Activated CD4-positive, CD25-positive, alpha-beta regulatory T cell treated with anti-CD3 and anti-CD28 coated beads, Interleukin-2, amount 50 U/mL, for 24 hours (primary cell): ENCODE data around the gene P2RY8.
"Not testable (repeated sequence)": the region's sequence is repeated elsewhere in the genome, so short reads cannot be mapped to it uniquely, and the experiment has no call there.

Source experiments
- ATAC-seq, 2 donors: fragments of 150-1000 bp; cut with Tn5 transposase; one replicate each; pipeline ENCODE4 v1.10.0; 2021; ENCODE audit warnings: mild to moderate bottlenecking in 1 of 2, moderate library complexity in 1 of 2

Gene P2RY8

GRCh38 chrX:1537031-1537715 is at the start of gene P2RY8:
Gene P2RY8 (minus strand): TSS chrX:1537185. CDS start chrX:1466558, 70,627 bp downstream.
- peak; percentile 86 for ATAC-seq

- ATAC-seq = no peak
These were observed 47.4 kb upstream of the P2RY8 start for GRCh38 chrX:1584237-1585011.

- peak; percentile 92 to 96 for ATAC-seq
These were observed 45.9 kb upstream of the P2RY8 start for GRCh38 chrX:1582686-1583437.

- ATAC-seq = peak in 1 of 2 donors; percentile 44
These were observed 44.1 kb upstream of the P2RY8 start for GRCh38 chrX:1581132-1581531.

- no peak for ATAC-seq
These were observed 41.7 kb upstream of the P2RY8 start for GRCh38 chrX:1578511-1579173.

GRCh38 chrX:1577845-1578244 is 40.9 kb upstream of the P2RY8 start:
- no peak for ATAC-seq

- ATAC-seq = peak in 1 of 2 donors; percentile 49
These were observed 39.4 kb upstream of the P2RY8 start for GRCh38 chrX:1576201-1576992.

- not testable (repeated sequence) for ATAC-seq
These were observed 37.2 kb upstream of the P2RY8 start for GRCh38 chrX:1574181-1574580.

- ATAC-seq = no peak
These were observed 28.0 kb upstream of the P2RY8 start for GRCh38 chrX:1564750-1565683.

- ATAC-seq = not testable (repeated sequence)
These were observed 27.1 kb upstream of the P2RY8 start for GRCh38 chrX:1564077-1564476.

GRCh38 chrX:1561164-1561563 is 24.2 kb upstream of the P2RY8 start:
- ATAC-seq = no peak

- no peak for ATAC-seq
These were observed 21.9 kb upstream of the P2RY8 start for GRCh38 chrX:1558761-1559468.

- not testable (repeated sequence) for ATAC-seq
These were observed 20.5 kb upstream of the P2RY8 start for GRCh38 chrX:1557442-1557841.

GRCh38 chrX:1555370-1555769 is 18.4 kb upstream of the P2RY8 start:
- ATAC-seq = no peak

GRCh38 chrX:1554469-1555210 is 17.7 kb upstream of the P2RY8 start:
- ATAC-seq = peak; percentile 71 to 83

GRCh38 chrX:1551959-1552546 is 15.1 kb upstream of the P2RY8 start:
- no peak for ATAC-seq

GRCh38 chrX:1546691-1547251 is 9.8 kb upstream of the P2RY8 start:
- ATAC-seq = no peak

- peak in 1 of 2 donors; percentile 27 for ATAC-seq
These were observed 8.9 kb upstream of the P2RY8 start for GRCh38 chrX:1545776-1546408.
